ENCODE measurements around the gene CBX4.
A peak's percentile ranks its signal among the peaks of the same experiment; 100 is the strongest.

The CBX4 gene

DNA sequence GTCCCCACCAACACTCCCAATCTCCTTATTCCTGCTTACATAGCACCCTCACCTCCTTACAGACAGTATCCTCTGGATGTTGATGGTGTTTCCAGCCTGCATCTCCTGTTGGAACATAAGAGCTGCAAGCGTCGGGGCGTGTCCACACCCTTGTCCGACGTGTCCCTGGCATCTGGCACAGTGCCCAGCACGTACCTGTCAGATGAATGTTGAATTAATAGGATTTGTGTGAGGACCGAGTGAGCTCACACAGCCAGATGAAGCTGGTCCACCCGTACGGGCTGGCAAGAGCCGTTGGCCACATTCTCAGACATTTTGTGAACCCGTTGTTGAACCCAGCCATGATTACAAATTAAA lies 12.2 kb upstream of the CBX4 start:
- H3K27ac Mint-ChIP-seq = no peak overlapping the region
- no peak overlapping the region for H3K4me3 Mint-ChIP-seq
- peaks cover 11% of the 10 kb centered on the region for H3K27me3 Mint-ChIP-seq
- H3K9me3 Mint-ChIP-seq = no peaks in the 10 kb centered on the region
- H3K36me3 Mint-ChIP-seq (ENCODE audit: low read depth) = no peaks in the 10 kb centered on the region
- H3K4me1 Mint-ChIP-seq (ENCODE audit: low read depth) = peaks cover 9% of the 10 kb centered on the region
- DNase-seq = no peak

- no peak overlapping the region for H3K27ac Mint-ChIP-seq
- peaks cover 11% of the 10 kb centered on the region for H3K4me1 Mint-ChIP-seq (ENCODE audit: low read depth)
- peaks cover 17% of the 10 kb centered on the region for H3K27me3 Mint-ChIP-seq
- H3K9me3 Mint-ChIP-seq = no peaks in the 10 kb centered on the region
- no peaks in the 10 kb centered on the region for H3K36me3 Mint-ChIP-seq (ENCODE audit: low read depth)
- DNase-seq = no peak
- no peak overlapping the region for H3K4me3 Mint-ChIP-seq
Observed at GRCh38 chr17:79850571-79851460, 11.6 kb upstream of the CBX4 start.

DNA sequence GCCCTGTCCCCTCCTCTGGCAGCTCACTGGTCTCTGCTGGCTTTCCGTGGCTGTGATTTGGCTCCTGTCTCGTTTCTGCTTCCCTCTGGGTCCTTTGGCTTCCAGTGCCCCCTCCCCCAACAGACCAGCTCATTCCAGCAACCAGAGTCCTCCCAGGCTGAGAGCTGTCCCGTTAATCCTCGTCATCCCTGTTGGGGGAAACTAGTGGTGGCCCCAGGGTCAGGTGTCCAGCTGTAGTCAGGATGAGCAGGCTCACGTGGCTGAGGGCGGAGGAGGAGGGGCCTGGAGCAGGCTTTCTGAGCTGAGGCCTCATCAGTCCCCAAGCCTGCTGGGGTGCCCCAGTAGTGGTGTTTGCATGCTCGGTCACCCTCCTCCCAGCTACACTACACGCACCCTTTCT lies 10.7 kb upstream of the CBX4 start:
- peaks cover 12% of the 10 kb centered on the region for H3K4me1 Mint-ChIP-seq (ENCODE audit: low read depth)
- H3K4me3 Mint-ChIP-seq = no peak overlapping the region
- no peaks in the 10 kb centered on the region for H3K9me3 Mint-ChIP-seq
- no peak for DNase-seq
- H3K27ac Mint-ChIP-seq = no peak overlapping the region
- H3K36me3 Mint-ChIP-seq (ENCODE audit: low read depth) = no peaks in the 10 kb centered on the region
- H3K27me3 Mint-ChIP-seq = peaks cover 26% of the 10 kb centered on the region

GRCh38 chr17:79848370-79848766 lies 9.1 kb upstream of the CBX4 start:
- Mint-ChIP-seq H3K36me3 (ENCODE audit: low read depth) (no peaks in the 10 kb centered on the region), H3K27ac (no peak overlapping the region), H3K9me3 (no peaks in the 10 kb centered on the region), H3K4me1 (ENCODE audit: low read depth) (peaks cover 15% of the 10 kb centered on the region), H3K27me3 (peaks cover 30% of the 10 kb centered on the region), H3K4me3 (no peak overlapping the region)
- DNase-seq = no peak

DNA sequence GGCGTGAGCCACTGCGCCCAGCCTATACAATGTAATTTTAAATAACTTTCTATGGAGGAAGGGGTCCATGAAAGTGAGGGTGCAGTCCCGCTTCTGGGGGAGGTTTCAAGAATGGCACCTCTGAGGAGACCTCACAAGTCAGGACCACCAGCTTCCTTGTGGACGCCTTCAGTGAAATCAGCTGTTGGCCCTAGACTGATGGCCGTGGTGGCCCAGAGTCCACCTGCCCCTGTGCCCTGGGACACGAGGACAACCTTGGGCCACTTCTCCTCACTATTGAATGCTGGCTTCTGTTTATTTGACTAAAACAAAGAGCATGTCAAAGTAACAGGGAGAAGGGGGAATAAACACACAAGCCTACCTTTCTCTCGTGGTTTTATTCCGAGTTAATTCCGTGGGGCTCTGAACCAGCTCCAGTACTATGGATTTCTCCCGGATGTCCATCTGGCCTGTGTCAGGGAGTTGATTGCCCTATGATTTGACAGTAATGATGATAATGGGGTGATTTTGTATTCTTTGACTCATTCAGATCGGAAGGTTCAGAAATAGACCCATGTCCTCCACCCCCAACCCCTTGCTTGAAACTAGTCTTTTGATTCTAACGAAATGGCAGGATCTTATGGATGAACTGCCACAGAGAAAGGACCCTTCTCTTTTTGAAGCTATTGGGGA lies 8.6 kb upstream of the CBX4 start:
- H3K4me1 Mint-ChIP-seq (ENCODE audit: low read depth) = peaks cover 17% of the 10 kb centered on the region
- no peak for DNase-seq
- no peaks in the 10 kb centered on the region for H3K9me3 Mint-ChIP-seq
- H3K27ac Mint-ChIP-seq = no peak overlapping the region
- H3K36me3 Mint-ChIP-seq (ENCODE audit: low read depth) = no peaks in the 10 kb centered on the region
- H3K27me3 Mint-ChIP-seq = peaks cover 33% of the 10 kb centered on the region
- no peak overlapping the region for H3K4me3 Mint-ChIP-seq

DNA sequence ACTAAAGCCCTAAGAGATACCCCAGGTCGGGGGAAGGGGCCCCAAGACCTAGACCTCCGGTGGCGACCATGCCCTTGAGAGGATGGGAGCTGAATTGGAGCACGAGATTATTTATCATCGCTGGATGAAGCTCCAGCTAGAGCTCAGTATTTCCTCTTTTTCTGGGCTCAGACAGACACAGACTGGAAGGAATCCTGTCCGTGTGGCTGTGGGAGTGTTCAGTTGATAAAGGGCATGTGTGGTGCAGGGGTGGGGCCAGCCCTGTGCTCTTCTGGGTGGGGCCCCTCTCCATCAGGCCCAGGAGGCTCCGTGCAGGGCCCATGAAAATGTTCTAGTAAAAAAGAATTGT lies 6.3 kb upstream of the CBX4 start:
- peaks cover 26% of the 10 kb centered on the region for H3K4me1 Mint-ChIP-seq (ENCODE audit: low read depth)
- no peak for DNase-seq
- no peak overlapping the region for H3K27ac Mint-ChIP-seq
- H3K9me3 Mint-ChIP-seq = no peaks in the 10 kb centered on the region
- peaks cover 55% of the 10 kb centered on the region for H3K27me3 Mint-ChIP-seq
- H3K4me3 Mint-ChIP-seq = no peak overlapping the region
- no peaks in the 10 kb centered on the region for H3K36me3 Mint-ChIP-seq (ENCODE audit: low read depth)

GRCh38 chr17:79844869-79845600 lies 5.8 kb upstream of the CBX4 start:
- H3K4me3 Mint-ChIP-seq = no peak overlapping the region
- H3K9me3 Mint-ChIP-seq = no peaks in the 10 kb centered on the region

GRCh38 chr17:79843816-79844800 lies 4.9 kb upstream of the CBX4 start:
- peaks cover 30% of the 10 kb centered on the region for H3K4me1 Mint-ChIP-seq (ENCODE audit: low read depth)
- H3K27ac Mint-ChIP-seq = no peak overlapping the region
- peaks cover 61% of the 10 kb centered on the region for H3K27me3 Mint-ChIP-seq
- peak overlapping the region; percentile 70 for H3K4me3 Mint-ChIP-seq
- no peak for DNase-seq
- no peaks in the 10 kb centered on the region for H3K9me3 Mint-ChIP-seq
- H3K36me3 Mint-ChIP-seq (ENCODE audit: low read depth) = no peaks in the 10 kb centered on the region

More at GRCh38 chr17:79844869-79845600, 5.8 kb upstream of the CBX4 start:
- Mint-ChIP-seq H3K27ac (no peak overlapping the region), H3K4me1 (ENCODE audit: low read depth) (peaks cover 28% of the 10 kb centered on the region), H3K27me3 (peaks cover 59% of the 10 kb centered on the region), H3K36me3 (ENCODE audit: low read depth) (no peaks in the 10 kb centered on the region)
- peak; percentile 73 for DNase-seq

DNA sequence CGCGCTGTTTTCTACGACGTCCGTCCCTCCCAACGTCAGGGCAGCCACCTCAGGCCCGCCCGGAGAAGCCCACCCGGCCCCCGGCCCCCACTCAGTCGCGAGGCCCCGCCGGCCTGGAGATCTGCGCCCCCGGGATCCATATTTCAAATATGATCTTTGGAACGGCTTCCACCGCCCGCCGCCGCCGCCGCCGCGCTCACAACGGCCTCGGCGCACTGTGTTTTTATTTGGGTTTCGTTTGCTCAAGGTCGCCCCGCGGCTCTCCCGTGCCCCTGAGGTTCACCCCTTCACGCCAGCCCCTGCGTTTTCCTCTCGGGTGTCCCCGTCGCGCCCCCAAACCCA lies 4.2 kb upstream of the CBX4 start:
- Mint-ChIP-seq H3K9me3 (no peaks in the 10 kb centered on the region), H3K36me3 (ENCODE audit: low read depth) (peaks cover under 1% of the 10 kb centered on the region), H3K27me3 (peaks cover 59% of the 10 kb centered on the region), H3K27ac (no peak overlapping the region), H3K4me3 (peak overlapping the region; percentile 70), H3K4me1 (ENCODE audit: low read depth) (peaks cover 30% of the 10 kb centered on the region)
- DNase-seq = peak; percentile 55

DNA sequence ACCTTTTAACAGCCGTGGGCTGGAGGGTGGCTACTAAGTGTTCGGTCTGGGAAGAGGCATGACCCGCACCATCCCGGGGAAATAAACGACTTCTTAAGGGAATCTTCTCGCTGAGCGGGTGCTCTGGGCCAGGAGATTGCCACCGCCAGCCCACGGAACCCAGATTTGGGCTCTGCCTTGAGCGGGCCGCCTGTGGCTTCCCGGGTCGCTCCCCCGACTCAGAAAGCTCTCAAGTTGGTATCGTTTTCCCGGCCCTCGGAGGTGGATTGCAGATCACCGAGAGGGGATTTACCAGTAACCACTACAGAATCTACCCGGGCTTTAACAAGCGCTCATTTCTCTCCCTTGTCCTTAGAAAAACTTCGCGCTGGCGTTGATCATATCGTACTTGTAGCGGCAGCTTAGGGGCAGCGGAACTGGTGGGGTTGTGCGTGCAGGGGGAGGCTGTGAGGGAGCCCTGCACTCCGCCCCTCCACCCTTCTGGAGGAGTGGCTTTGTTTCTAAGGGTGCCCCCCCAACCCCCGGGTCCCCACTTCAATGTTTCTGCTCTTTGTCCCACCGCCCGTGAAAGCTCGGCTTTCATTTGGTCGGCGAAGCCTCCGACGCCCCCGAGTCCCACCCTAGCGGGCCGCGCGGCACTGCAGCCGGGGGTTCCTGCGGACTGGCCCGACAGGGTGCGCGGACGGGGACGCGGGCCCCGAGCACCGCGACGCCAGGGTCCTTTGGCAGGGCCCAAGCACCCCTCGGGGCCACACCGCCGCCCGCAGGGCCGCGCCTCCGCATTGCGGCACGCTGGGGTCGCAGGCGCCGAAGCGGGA lies 3.6 kb upstream of the CBX4 start:
- Mint-ChIP-seq H3K27ac (peak overlapping the region; percentile 5), H3K27me3 (peaks cover 53% of the 10 kb centered on the region), H3K4me1 (ENCODE audit: low read depth) (peaks cover 36% of the 10 kb centered on the region), H3K9me3 (no peaks in the 10 kb centered on the region), H3K4me3 (peak overlapping the region; percentile 51), H3K36me3 (ENCODE audit: low read depth) (peaks cover 5% of the 10 kb centered on the region)
- peak; percentile 56 for DNase-seq

DNA sequence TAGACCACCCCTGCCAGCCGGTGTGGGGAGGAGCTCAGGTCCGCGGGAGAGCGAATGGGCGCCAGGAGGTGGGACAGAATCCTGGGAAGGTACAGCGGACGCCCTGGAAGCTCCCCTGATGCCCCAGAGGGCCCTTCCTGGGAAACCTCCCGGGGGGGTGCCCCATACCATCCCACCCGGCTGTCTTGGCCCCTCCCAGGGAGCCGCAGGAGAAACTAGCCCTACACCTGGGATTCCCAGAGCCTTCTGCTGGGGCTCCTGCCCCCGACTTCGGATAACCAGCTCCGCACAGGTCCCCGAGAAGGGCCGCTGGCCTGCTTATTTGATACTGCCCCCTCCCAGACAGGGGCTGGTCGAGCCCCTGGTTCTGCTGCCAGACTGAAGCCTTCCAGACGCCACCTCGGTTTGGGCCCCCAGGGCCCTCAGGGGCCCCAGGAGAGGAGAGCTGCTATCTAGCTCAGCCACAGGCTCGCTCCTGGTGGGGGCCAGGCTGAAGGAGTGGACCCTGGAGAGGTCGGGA lies 3.0 kb upstream of the CBX4 start:
- no peaks in the 10 kb centered on the region for H3K9me3 Mint-ChIP-seq
- H3K27me3 Mint-ChIP-seq = peaks cover 51% of the 10 kb centered on the region
- H3K4me1 Mint-ChIP-seq (ENCODE audit: low read depth) = peaks cover 43% of the 10 kb centered on the region
- no peak overlapping the region for H3K27ac Mint-ChIP-seq
- H3K4me3 Mint-ChIP-seq = no peak overlapping the region
- peak; percentile 51 for DNase-seq
- H3K36me3 Mint-ChIP-seq (ENCODE audit: low read depth) = peaks cover 5% of the 10 kb centered on the region

DNA sequence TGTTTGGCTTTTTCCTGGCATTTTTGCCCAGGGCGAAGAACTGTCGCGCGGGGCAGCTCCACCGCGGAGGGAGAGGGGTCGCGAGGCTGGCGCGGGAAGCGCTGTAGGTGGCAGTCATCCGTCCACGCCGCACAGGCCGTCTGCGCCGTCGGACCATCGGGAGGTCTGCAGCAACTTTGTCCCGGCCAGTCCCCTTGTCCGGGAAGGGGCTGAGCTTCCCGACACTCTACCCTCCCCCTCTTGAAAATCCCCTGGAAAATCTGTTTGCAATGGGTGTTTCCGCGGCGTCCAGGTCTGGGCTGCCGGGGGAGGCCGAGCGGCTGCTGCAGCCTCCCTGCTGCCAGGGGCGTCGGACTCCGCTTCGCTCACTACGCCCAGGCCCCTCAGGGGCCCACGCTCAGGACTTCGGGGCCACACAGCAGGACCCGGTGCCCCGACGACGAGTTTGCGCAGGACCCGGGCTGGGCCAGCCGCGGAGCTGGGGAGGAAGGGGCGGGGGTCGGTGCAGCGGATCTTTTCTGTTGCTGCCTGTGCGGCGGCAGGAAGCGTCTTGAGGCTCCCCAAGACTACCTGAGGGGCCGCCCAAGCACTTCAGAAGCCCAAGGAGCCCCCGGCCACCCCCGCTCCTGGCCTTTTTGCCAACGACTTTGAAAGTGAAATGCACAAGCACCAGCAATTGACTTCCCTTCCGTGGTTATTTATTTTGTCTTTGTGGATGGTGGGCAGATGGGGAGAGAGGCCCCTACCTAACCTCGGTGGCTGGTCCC lies 2.3 kb upstream of the CBX4 start:
- no peaks in the 10 kb centered on the region for H3K9me3 Mint-ChIP-seq
- peaks cover 51% of the 10 kb centered on the region for H3K27me3 Mint-ChIP-seq
- no peak overlapping the region for H3K27ac Mint-ChIP-seq
- no peak overlapping the region for H3K4me3 Mint-ChIP-seq
- peak; percentile 51 for DNase-seq
- peaks cover 5% of the 10 kb centered on the region for H3K36me3 Mint-ChIP-seq (ENCODE audit: low read depth)
- H3K4me1 Mint-ChIP-seq (ENCODE audit: low read depth) = peaks cover 49% of the 10 kb centered on the region

- peak overlapping the region; percentile 18 for H3K4me3 Mint-ChIP-seq
- peak; percentile 52 for DNase-seq
- H3K9me3 Mint-ChIP-seq = no peaks in the 10 kb centered on the region
- H3K27me3 Mint-ChIP-seq = peaks cover 46% of the 10 kb centered on the region
- H3K36me3 Mint-ChIP-seq (ENCODE audit: low read depth) = peaks cover 5% of the 10 kb centered on the region
- no peak overlapping the region for H3K27ac Mint-ChIP-seq
- peaks cover 50% of the 10 kb centered on the region for H3K4me1 Mint-ChIP-seq (ENCODE audit: low read depth)
Observed at GRCh38 chr17:79840989-79841286, 1.7 kb upstream of the CBX4 start.
